RWPE2 (cell line): Measurements from ENCODE around the gene C20orf144.
A peak's percentile ranks its signal among the peaks of the same experiment; 100 is the strongest.
"Not testable (repeated sequence)": the region's sequence is repeated elsewhere in the genome, so short reads cannot be mapped to it uniquely, and the experiment has no call there.

Source experiments
- ATAC-seq: fragments of 200-7000 bp; cut with Tn5 transposase; 3 replicates; pipeline ENCODE4 v1.9.1; 2021; ENCODE audit warnings: low read depth
- DNase-seq: peaks from one replicate; pipeline ENCODE4 v3.0.0-alpha.2; 2020; ENCODE audit warnings: low spot score
- H3K27ac ChIP-seq: fragments of 450-650 bp; 2 replicates; pipeline ENCODE4 v1.5.1; 2017; ENCODE audit warnings: mild to moderate bottlenecking; ENCODE audit not compliant: poor library complexity, severe bottlenecking
- H3K27me3 ChIP-seq: fragments of 250-450 bp; sonication (Bioruptor Pico); 2 replicates; pipeline ENCODE4 v1.5.1; 2021; ENCODE audit warnings: mild to moderate bottlenecking, moderate library complexity; ENCODE audit not compliant: insufficient read depth, poor library complexity, severe bottlenecking
- H3K36me3 ChIP-seq: fragments of 250-450 bp; sonication (Bioruptor Pico); 2 replicates; pipeline ENCODE4 v1.5.1; 2020; ENCODE audit warnings: low read depth, mild to moderate bottlenecking, moderate library complexity
- H3K4me1 ChIP-seq: fragments of 250-450 bp; sonication (Bioruptor Pico); 2 replicates; pipeline ENCODE4 v1.5.1; 2021; ENCODE audit warnings: mild to moderate bottlenecking, moderate library complexity; ENCODE audit not compliant: insufficient read depth, poor library complexity, severe bottlenecking
- H3K4me3 ChIP-seq: fragments of 250-450 bp; sonication (Bioruptor Pico); 2 replicates; pipeline ENCODE4 v1.5.1; 2021; ENCODE audit warnings: mild to moderate bottlenecking, moderate library complexity; ENCODE audit not compliant: severe bottlenecking
- H3K9me3 ChIP-seq: fragments of 250-450 bp; sonication (Bioruptor Pico); 2 replicates; pipeline ENCODE4 v1.5.1; 2021; ENCODE audit warnings: mild to moderate bottlenecking, moderate library complexity; ENCODE audit not compliant: severe bottlenecking
- TF ChIP-seq, protein P1 (sequence below): fragments of 450-650 bp; IDR thresholded peaks from one replicate; pipeline ENCODE4 v1.5.1; 2017; ENCODE audit warnings: mild to moderate bottlenecking, moderate library complexity; ENCODE audit not compliant: poor library complexity, severe bottlenecking

C20orf144 gene

DNA sequence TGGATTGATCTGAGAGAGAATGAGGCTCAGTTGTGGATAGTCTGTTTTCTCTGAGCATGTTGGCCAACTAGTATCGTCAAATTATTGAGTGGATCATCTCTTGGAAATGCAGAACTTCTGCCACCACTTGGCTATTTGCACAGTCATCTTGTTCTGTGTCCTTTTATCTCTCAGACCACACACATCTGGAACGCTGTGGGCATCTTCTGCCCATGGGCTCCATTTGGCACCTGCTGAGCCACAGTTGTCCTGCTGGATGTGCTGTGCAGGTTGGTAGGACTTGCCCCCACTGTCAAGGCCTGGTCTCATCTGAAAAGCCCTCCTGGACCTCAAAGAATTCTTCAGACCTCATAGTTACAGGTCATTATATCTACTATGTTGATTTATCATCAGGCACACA lies 16.7 kb upstream of the C20orf144 start:
- no peak overlapping the region for H3K27ac ChIP-seq
- DNase-seq (peak; percentile 60), ATAC-seq (no peak)
- H3K4me1 ChIP-seq: no peaks in the 10 kb centered on the region
- H3K27me3 ChIP-seq: no peaks in the 10 kb centered on the region
- H3K36me3 ChIP-seq: peaks cover 24% of the 10 kb centered on the region
- no peak overlapping the region for H3K4me3 ChIP-seq
- TF ChIP-seq, protein P1, sequence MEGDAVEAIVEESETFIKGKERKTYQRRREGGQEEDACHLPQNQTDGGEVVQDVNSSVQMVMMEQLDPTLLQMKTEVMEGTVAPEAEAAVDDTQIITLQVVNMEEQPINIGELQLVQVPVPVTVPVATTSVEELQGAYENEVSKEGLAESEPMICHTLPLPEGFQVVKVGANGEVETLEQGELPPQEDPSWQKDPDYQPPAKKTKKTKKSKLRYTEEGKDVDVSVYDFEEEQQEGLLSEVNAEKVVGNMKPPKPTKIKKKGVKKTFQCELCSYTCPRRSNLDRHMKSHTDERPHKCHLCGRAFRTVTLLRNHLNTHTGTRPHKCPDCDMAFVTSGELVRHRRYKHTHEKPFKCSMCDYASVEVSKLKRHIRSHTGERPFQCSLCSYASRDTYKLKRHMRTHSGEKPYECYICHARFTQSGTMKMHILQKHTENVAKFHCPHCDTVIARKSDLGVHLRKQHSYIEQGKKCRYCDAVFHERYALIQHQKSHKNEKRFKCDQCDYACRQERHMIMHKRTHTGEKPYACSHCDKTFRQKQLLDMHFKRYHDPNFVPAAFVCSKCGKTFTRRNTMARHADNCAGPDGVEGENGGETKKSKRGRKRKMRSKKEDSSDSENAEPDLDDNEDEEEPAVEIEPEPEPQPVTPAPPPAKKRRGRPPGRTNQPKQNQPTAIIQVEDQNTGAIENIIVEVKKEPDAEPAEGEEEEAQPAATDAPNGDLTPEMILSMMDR: no peak
- no peaks in the 10 kb centered on the region for H3K9me3 ChIP-seq

DNA sequence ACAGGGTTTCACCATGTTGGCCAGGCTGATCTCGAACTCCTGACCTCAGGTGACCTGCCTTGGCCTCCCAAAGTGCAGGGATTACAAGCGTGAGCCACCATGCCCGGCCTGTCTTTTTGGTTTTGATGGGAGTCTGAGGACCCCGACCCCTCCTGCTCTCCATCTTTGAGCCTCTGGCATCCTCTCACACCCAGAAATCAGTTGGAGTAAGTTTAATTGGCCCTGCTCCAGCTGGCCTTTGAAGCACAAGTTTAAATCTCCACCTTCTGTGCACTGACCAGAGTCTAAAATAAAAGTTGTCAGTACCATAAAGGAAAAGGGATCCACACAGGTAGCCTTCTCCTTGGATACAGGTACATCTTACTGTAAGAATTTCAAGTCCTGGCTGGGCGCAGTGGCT lies 15.9 kb upstream of the C20orf144 start:
- Histone ChIP-seq H3K4me1 (no peaks in the 10 kb centered on the region), H3K36me3 (peaks cover 20% of the 10 kb centered on the region), H3K27ac (no peak overlapping the region), H3K27me3 (no peaks in the 10 kb centered on the region), H3K4me3 (no peak overlapping the region), H3K9me3 (no peaks in the 10 kb centered on the region)
- peak; percentile 64 for DNase-seq
- ATAC-seq: no peak
- TF ChIP-seq, protein P1: no peak

DNA sequence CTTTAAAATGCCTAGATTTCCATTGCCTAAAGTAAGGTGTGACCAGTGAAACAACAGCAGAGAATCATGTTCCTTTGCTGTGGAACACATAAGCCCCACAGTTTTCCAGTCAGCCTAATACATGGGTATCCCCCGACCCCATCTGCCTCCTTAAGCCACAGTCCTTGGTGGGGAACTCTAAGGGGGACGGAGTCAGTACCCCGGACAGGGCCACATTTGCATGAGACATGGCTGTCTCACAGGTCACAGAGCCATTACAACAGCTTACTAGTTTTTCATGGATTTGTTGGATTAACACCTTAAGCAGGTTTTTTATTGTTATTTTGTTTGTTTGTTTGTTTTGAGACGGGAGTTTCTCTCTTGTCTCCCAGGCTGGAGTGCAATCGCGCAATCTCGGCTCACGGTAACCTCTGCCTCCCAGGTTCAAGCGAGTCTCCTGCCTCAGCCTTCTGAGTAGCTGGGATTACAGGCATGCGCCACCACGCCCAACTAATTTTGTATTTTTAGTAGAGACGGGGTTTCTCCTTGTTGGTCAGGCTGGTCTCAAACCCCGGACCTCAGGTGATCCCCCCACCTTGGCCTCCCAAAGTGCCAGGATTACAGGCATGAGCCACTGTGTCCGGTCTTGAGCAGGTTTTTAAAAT lies 15.0 kb upstream of the C20orf144 start:
- ATAC-seq, H3K27me3 ChIP-seq, H3K4me1 ChIP-seq, H3K9me3 ChIP-seq, H3K27ac ChIP-seq, H3K4me3 ChIP-seq: not testable (repeated sequence)
- DNase-seq: peak; percentile 61
- H3K36me3 ChIP-seq: peaks cover 20% of the 10 kb centered on the region

DNA sequence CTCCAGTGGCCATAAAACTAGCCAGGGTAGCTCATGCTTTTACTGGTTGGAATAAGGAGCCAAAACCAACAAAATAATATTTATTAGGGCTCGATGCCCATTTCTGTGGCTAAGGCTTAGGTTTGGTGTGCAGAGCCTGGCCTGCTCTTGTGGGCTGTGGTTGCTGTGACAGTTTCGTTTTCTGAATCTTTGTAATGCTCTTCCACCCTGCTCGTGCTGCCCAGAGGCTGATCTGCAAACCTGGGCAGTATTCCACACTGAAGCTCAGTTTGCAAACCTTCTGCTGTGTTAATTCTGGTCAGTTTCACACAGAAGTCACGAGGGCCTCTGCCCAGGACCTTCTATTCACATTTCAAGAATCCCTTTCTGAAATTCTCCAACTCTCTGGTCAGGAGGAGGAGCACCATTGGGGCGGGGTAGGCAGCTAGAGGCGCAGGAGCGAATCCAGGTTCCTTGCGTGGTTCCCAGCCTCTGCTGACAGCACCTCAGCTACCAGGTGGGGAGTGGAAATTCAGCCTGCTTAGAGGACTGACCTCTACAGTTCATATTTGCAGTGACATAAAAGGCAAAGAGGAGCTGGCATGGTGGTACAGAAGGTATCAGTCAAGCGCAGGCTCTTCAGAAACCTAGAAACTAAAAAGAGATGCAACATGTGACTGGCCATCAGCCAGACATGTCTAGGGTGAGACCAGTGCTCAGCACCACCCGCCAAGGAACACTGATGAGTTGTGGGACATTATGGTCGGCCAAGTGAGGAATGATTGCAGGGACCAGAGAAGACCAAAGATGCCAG lies 14.3 kb upstream of the C20orf144 start:
- peak; percentile 76 for DNase-seq
- Histone ChIP-seq H3K9me3 (no peaks in the 10 kb centered on the region), H3K4me3 (no peak overlapping the region), H3K36me3 (peaks cover 20% of the 10 kb centered on the region), H3K27ac (no peak overlapping the region), H3K27me3 (no peaks in the 10 kb centered on the region), H3K4me1 (no peaks in the 10 kb centered on the region)
- TF ChIP-seq, protein P1: no peak
- peak; percentile 3; the same call in 1 of the 3 replicates for ATAC-seq

DNA sequence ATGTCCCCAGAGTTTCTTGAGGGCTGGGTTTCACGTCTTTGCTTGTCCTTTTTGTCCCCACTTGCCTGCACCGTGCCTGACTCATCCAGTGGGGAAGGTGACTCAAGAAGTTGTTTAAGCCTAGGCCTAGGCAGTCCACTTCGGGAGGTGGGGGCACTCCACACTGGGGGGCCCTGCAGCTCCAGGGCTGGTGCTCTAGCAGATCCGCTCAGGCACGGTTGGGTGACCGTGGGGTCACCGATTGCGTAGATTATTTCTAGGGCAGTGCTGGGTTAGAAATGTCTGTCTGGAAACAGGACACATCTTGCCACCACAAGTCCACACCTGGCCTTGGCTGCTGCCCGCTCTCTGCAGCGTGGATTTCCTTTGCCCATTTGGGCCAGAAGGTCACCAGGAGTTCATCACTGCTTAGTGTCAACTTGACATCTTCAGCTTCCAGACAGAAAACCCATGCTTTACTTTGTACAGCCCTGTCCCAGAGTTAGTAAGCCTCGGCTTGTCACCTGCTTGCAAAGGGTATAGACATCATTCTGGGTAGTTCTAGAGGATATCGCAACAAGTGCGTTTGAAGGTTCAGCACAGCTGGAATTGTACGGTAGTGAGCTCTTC lies 13.6 kb upstream of the C20orf144 start:
- Histone ChIP-seq H3K4me3 (no peak overlapping the region), H3K27me3 (no peaks in the 10 kb centered on the region), H3K27ac (no peak overlapping the region), H3K36me3 (peaks cover 20% of the 10 kb centered on the region), H3K4me1 (no peaks in the 10 kb centered on the region), H3K9me3 (no peaks in the 10 kb centered on the region)
- ATAC-seq (peak; percentile 3; the same call in 2 of the 3 replicates), DNase-seq (peak; percentile 74)
- TF ChIP-seq, protein P1: no peak
